ENCODE measurements around the gene LDHB.
"Not testable (repeated sequence)": the region's sequence is repeated elsewhere in the genome, so short reads cannot be mapped to it uniquely, and the experiment has no call there.

LDHB gene

GRCh38 chr12:21677204-21677603 lies 19.6 kb upstream of the LDHB start:
- ATAC-seq (replicated peaks; ENCODE audit: extremely low read depth, poor library complexity, severe bottlenecking) (no peak), DNase-seq (ENCODE audit: low spot score in 2 of 2) (no peak)
- Mint-ChIP-seq H3K27me3 (no peaks in the 10 kb centered on the region), H3K4me3 (peak overlapping the region; percentile 43), H3K9me3 (no peaks in the 10 kb centered on the region), H3K4me1 (peaks cover 8% of the 10 kb centered on the region), H3K36me3 (ENCODE audit: insufficient read depth) (peaks cover 1% of the 10 kb centered on the region), H3K27ac (ENCODE audit: low read depth) (no peak overlapping the region)

GRCh38 chr12:21676776-21677175 lies 19.1 kb upstream of the LDHB start:
- no peak overlapping the region for H3K27ac Mint-ChIP-seq (ENCODE audit: low read depth)
- peaks cover 1% of the 10 kb centered on the region for H3K36me3 Mint-ChIP-seq (ENCODE audit: insufficient read depth)
- no peaks in the 10 kb centered on the region for H3K27me3 Mint-ChIP-seq
- DNase-seq (ENCODE audit: low spot score in 2 of 2) (no peak), ATAC-seq (replicated peaks; ENCODE audit: extremely low read depth, poor library complexity, severe bottlenecking) (no peak)
- peak overlapping the region; percentile 43 for H3K4me3 Mint-ChIP-seq
- H3K4me1 Mint-ChIP-seq, result peaks cover 8% of the 10 kb centered on the region
- no peaks in the 10 kb centered on the region for H3K9me3 Mint-ChIP-seq

- ATAC-seq (replicated peaks; ENCODE audit: extremely low read depth, poor library complexity, severe bottlenecking) (no peak), DNase-seq (ENCODE audit: low spot score in 2 of 2) (no peak)
- no peak overlapping the region for H3K27ac Mint-ChIP-seq (ENCODE audit: low read depth)
- peaks cover 3% of the 10 kb centered on the region for H3K27me3 Mint-ChIP-seq
- no peak overlapping the region for H3K4me3 Mint-ChIP-seq
- H3K4me1 Mint-ChIP-seq, result peaks cover 8% of the 10 kb centered on the region
- H3K36me3 Mint-ChIP-seq (ENCODE audit: insufficient read depth), result peaks cover 1% of the 10 kb centered on the region
- no peaks in the 10 kb centered on the region for H3K9me3 Mint-ChIP-seq
Observed at GRCh38 chr12:21675641-21676040, 18.0 kb upstream of the LDHB start.

GRCh38 chr12:21675096-21675495 lies 17.5 kb upstream of the LDHB start:
- no peak overlapping the region for H3K4me3 Mint-ChIP-seq
- H3K36me3 Mint-ChIP-seq (ENCODE audit: insufficient read depth), result peaks cover 1% of the 10 kb centered on the region
- H3K27ac Mint-ChIP-seq (ENCODE audit: low read depth), result no peak overlapping the region
- no peaks in the 10 kb centered on the region for H3K9me3 Mint-ChIP-seq
- H3K27me3 Mint-ChIP-seq, result peaks cover 9% of the 10 kb centered on the region
- peaks cover 8% of the 10 kb centered on the region for H3K4me1 Mint-ChIP-seq
- DNase-seq (ENCODE audit: low spot score in 2 of 2), result no peak
- ATAC-seq (replicated peaks; ENCODE audit: extremely low read depth, poor library complexity, severe bottlenecking), result no peak

- H3K36me3 Mint-ChIP-seq (ENCODE audit: insufficient read depth); H3K9me3 Mint-ChIP-seq; ATAC-seq (replicated peaks; ENCODE audit: extremely low read depth, poor library complexity, severe bottlenecking); H3K4me3 Mint-ChIP-seq; H3K27ac Mint-ChIP-seq (ENCODE audit: low read depth); DNase-seq (ENCODE audit: low spot score in 2 of 2); H3K4me1 Mint-ChIP-seq: not testable (repeated sequence)
- peaks cover 18% of the 10 kb centered on the region for H3K27me3 Mint-ChIP-seq
Observed at GRCh38 chr12:21673830-21674552, 16.3 kb upstream of the LDHB start.

GRCh38 chr12:21672146-21672545 lies 14.5 kb upstream of the LDHB start:
- DNase-seq (ENCODE audit: low spot score in 2 of 2) (no peak), ATAC-seq (replicated peaks; ENCODE audit: extremely low read depth, poor library complexity, severe bottlenecking) (no peak)
- Mint-ChIP-seq H3K27ac (ENCODE audit: low read depth) (no peak overlapping the region), H3K27me3 (peaks cover 36% of the 10 kb centered on the region), H3K4me3 (no peak overlapping the region), H3K9me3 (no peaks in the 10 kb centered on the region), H3K4me1 (no peaks in the 10 kb centered on the region), H3K36me3 (ENCODE audit: insufficient read depth) (no peaks in the 10 kb centered on the region)

GRCh38 chr12:21666722-21667121 lies 9.1 kb upstream of the LDHB start:
- H3K9me3 Mint-ChIP-seq, result no peaks in the 10 kb centered on the region
- H3K4me1 Mint-ChIP-seq, result no peaks in the 10 kb centered on the region
- H3K27ac Mint-ChIP-seq (ENCODE audit: low read depth), result no peak overlapping the region
- no peak overlapping the region for H3K4me3 Mint-ChIP-seq
- ATAC-seq (replicated peaks; ENCODE audit: extremely low read depth, poor library complexity, severe bottlenecking) (no peak), DNase-seq (ENCODE audit: low spot score in 2 of 2) (no peak)
- no peaks in the 10 kb centered on the region for H3K36me3 Mint-ChIP-seq (ENCODE audit: insufficient read depth)
- peaks cover 60% of the 10 kb centered on the region for H3K27me3 Mint-ChIP-seq

GRCh38 chr12:21665816-21666215 lies 8.2 kb upstream of the LDHB start:
- Mint-ChIP-seq H3K36me3 (ENCODE audit: insufficient read depth) (no peaks in the 10 kb centered on the region), H3K4me1 (no peaks in the 10 kb centered on the region)

GRCh38 chr12:21662122-21662792 lies 4.6 kb upstream of the LDHB start:
- peaks cover 6% of the 10 kb centered on the region for H3K4me1 Mint-ChIP-seq
- no peaks in the 10 kb centered on the region for H3K9me3 Mint-ChIP-seq
- H3K36me3 Mint-ChIP-seq (ENCODE audit: insufficient read depth), result peaks cover 6% of the 10 kb centered on the region
- DNase-seq (ENCODE audit: low spot score in 2 of 2), result no peak
- H3K27ac Mint-ChIP-seq (ENCODE audit: low read depth), result no peak overlapping the region
- ATAC-seq (replicated peaks; ENCODE audit: extremely low read depth, poor library complexity, severe bottlenecking), result no peak
- peaks cover 25% of the 10 kb centered on the region for H3K27me3 Mint-ChIP-seq
- no peak overlapping the region for H3K4me3 Mint-ChIP-seq

More at GRCh38 chr12:21665816-21666215, 8.2 kb upstream of the LDHB start:
- H3K4me3 Mint-ChIP-seq, result no peak overlapping the region
- H3K27ac Mint-ChIP-seq (ENCODE audit: low read depth), result no peak overlapping the region
- H3K9me3 Mint-ChIP-seq, result no peaks in the 10 kb centered on the region
- ATAC-seq (replicated peaks; ENCODE audit: extremely low read depth, poor library complexity, severe bottlenecking) (no peak), DNase-seq (ENCODE audit: low spot score in 2 of 2) (no peak)
- H3K27me3 Mint-ChIP-seq, result peaks cover 58% of the 10 kb centered on the region

GRCh38 chr12:21661396-21662093 lies 3.9 kb upstream of the LDHB start:
- peaks cover 12% of the 10 kb centered on the region for H3K4me1 Mint-ChIP-seq
- DNase-seq (ENCODE audit: low spot score in 2 of 2); H3K4me3 Mint-ChIP-seq; ATAC-seq (replicated peaks; ENCODE audit: extremely low read depth, poor library complexity, severe bottlenecking); H3K9me3 Mint-ChIP-seq; H3K27ac Mint-ChIP-seq (ENCODE audit: low read depth): not testable (repeated sequence)
- H3K27me3 Mint-ChIP-seq, result peaks cover 21% of the 10 kb centered on the region
- peaks cover 11% of the 10 kb centered on the region for H3K36me3 Mint-ChIP-seq (ENCODE audit: insufficient read depth)

GRCh38 chr12:21659383-21659782 lies 1.7 kb upstream of the LDHB start:
- no peaks in the 10 kb centered on the region for H3K9me3 Mint-ChIP-seq
- peak overlapping the region; percentile 31 for H3K4me3 Mint-ChIP-seq
- no peak for ATAC-seq (replicated peaks; ENCODE audit: extremely low read depth, poor library complexity, severe bottlenecking)
- H3K27ac Mint-ChIP-seq (ENCODE audit: low read depth), result no peak overlapping the region
- H3K4me1 Mint-ChIP-seq, result peaks cover 32% of the 10 kb centered on the region
- peaks cover 14% of the 10 kb centered on the region for H3K36me3 Mint-ChIP-seq (ENCODE audit: insufficient read depth)
- peaks cover 7% of the 10 kb centered on the region for H3K27me3 Mint-ChIP-seq
- DNase-seq (ENCODE audit: low spot score in 2 of 2), result no peak

GRCh38 chr12:21656905-21657325 lies 727 bp downstream of the LDHB start:
- DNase-seq (ENCODE audit: low spot score in 2 of 2), result no peak
- no peaks in the 10 kb centered on the region for H3K9me3 Mint-ChIP-seq
- ATAC-seq (replicated peaks; ENCODE audit: extremely low read depth, poor library complexity, severe bottlenecking), result peak; percentile 52
- H3K4me3 Mint-ChIP-seq, result peak overlapping the region; percentile 98
- peaks cover 53% of the 10 kb centered on the region for H3K4me1 Mint-ChIP-seq
- peaks cover 32% of the 10 kb centered on the region for H3K36me3 Mint-ChIP-seq (ENCODE audit: insufficient read depth)
- no peaks in the 10 kb centered on the region for H3K27me3 Mint-ChIP-seq
- H3K27ac Mint-ChIP-seq (ENCODE audit: low read depth), result peak overlapping the region; percentile 97

All from central memory CD8-positive, alpha-beta T cell (primary cell).